HL-60/S4 treated with retinoic acid at 250 ng/mL for 4 days and 3 days (cell line): ENCODE data around the gene NATD1.
"Not testable (repeated sequence)": the region's sequence is repeated elsewhere in the genome, so short reads cannot be mapped to it uniquely, and the experiment has no call there.

Experiments used
- in situ Hi-C: fragments of 300-500 bp; cut with MboI; formaldehyde crosslinking; loops from 2 replicates; pipeline ENCODE4 v1.7.0; 2022; ENCODE audit warnings: low sequenced_read_pairs

The NATD1 gene

GRCh38 chr17:21249086-21249795 lies 4.0 kb downstream of the NATD1 start:
- in situ Hi-C loops, result no loop called here

GRCh38 chr17:21248500-21248899 lies 4.7 kb downstream of the NATD1 start:
- in situ Hi-C loops, result no loop called here

GRCh38 chr17:21247552-21248258 lies 5.5 kb downstream of the NATD1 start:
- in situ Hi-C loops, result no loop called here

- in situ Hi-C loops, result no loop called here
Observed at GRCh38 chr17:21246698-21247097, 6.5 kb downstream of the NATD1 start.

- in situ Hi-C loops, result no loop called here
Observed at GRCh38 chr17:21245639-21246084, 7.5 kb downstream of the NATD1 start.

- in situ Hi-C loops, result no loop called here
Observed at GRCh38 chr17:21243516-21244303, 9.5 kb downstream of the NATD1 start.

- in situ Hi-C loops, result no loop called here
Observed at GRCh38 chr17:21242780-21243515, 10.3 kb downstream of the NATD1 start.

GRCh38 chr17:21242026-21242697 lies 11.0 kb downstream of the NATD1 start:
- in situ Hi-C loops, result no loop called here

GRCh38 chr17:21241564-21241963 lies 11.6 kb downstream of the NATD1 start:
- in situ Hi-C loops, result no loop called here

- in situ Hi-C loops, result no loop called here
Observed at GRCh38 chr17:21240369-21241055, 12.7 kb downstream of the NATD1 start.

GRCh38 chr17:21239680-21240368 lies 13.4 kb downstream of the NATD1 start:
- in situ Hi-C loops, result no loop called here

GRCh38 chr17:21235921-21236320 lies 17.3 kb downstream of the NATD1 start:
- in situ Hi-C loops, result no loop called here

GRCh38 chr17:21233581-21234347 lies 19.4 kb downstream of the NATD1 start:
- in situ Hi-C loops, result no loop called here

GRCh38 chr17:21232033-21232749 lies 21.0 kb downstream of the NATD1 start:
- in situ Hi-C loops, result no loop called here

- in situ Hi-C loops, result no loop called here
Observed at GRCh38 chr17:21231533-21231932, 21.7 kb downstream of the NATD1 start.

- in situ Hi-C loops, result no loop called here
Observed at GRCh38 chr17:21228845-21229244, 24.4 kb downstream of the NATD1 start.

GRCh38 chr17:21228111-21228510 lies 25.1 kb downstream of the NATD1 start:
- in situ Hi-C loops, result no loop called here

- in situ Hi-C loops, result not testable (repeated sequence)
Observed at GRCh38 chr17:21227277-21227676, 25.9 kb downstream of the NATD1 start.
